Activated CD4-positive, alpha-beta T cell treated with anti-CD3 and anti-CD28 coated beads for 4 hours (primary cell): Measurements from ENCODE around the gene RASGRP4.
"Not testable (repeated sequence)": the region's sequence is repeated elsewhere in the genome, so short reads cannot be mapped to it uniquely, and the experiment has no call there.

ENCODE experiments used
- DNase-seq, 2 donors: peaks; one replicate each; pipeline ENCODE4 v3.0.0-alpha.2; 2020

Gene RASGRP4

DNA sequence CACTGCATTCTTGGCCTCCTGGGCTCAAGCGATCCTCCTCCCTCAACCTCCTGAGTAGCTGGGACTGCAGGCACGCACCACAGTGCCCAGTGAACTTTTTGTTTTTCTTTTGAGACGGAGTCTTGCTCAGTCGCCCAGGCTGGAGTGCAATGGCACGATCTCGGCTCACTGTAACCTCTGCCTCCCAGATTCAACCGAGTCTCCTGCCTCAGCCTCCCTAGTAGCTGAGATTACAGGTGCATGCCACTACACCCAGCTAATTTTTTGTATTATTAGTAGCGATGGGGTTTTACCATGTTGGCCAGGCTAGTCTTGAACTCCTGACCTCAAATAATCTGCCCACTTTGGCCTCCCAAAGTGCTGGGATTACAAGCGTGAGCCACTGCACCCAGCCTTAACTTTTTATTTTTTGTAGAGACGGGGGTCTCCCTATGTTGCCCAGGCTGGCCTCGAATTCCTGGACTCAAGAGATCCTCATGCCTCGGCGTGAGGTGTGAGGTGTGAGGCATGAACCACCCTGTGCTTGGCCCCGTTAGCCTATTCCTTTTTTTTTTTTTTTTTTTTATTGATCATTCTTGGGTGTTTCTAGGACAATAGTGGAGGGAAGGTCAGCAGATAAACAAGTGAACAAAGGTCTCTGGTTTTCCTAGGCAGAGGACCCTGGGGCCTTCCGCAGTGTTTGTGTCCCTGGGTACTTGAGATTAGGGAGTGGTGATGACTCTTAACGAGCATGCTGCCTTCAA, 62.9 kb downstream of the RASGRP4 start:
- not testable (repeated sequence) for DNase-seq

DNA sequence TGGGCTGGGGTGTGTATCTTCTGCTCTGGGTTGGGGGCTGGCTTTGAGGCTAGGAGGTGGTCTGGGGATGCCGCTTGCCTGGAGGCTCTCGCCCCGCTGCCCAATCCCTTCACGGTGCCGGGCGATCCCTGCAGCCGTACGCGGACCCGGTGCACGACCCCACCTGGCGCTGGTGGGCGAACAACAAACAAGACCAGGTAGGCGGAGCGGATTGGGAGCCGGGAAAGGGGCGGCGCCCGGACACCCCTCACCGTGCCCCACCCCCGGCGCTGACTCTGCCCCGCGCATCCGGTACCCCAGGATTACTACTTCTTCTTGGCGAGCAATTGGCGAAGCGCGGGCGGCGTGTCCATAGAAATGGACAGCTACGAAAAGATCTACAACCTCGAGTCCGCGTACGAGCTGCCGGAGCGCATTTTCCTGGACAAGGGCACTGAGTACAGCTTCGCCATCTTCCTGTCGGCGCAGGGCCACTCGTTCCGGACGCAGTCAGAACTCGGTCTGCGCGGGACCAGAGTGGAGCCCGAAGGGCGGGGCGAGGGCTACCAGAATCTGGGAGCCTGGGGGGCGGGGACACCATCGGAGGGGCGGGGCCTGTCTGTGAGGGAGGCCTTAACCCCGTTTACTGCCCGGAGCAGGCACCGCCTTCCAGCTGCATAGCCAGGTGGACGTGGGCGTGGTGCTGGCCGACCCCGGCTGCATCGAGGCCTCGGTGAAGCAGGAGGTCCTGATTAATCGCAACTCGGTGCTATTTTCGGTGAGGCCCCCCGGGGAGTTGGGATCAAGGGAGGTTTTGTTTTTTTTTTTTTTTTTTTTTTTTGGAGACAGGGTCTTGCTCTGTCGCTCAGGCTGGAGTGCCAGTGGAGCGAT, 63.7 kb downstream of the RASGRP4 start:
- peak; percentile 64 to 67 for DNase-seq

DNA sequence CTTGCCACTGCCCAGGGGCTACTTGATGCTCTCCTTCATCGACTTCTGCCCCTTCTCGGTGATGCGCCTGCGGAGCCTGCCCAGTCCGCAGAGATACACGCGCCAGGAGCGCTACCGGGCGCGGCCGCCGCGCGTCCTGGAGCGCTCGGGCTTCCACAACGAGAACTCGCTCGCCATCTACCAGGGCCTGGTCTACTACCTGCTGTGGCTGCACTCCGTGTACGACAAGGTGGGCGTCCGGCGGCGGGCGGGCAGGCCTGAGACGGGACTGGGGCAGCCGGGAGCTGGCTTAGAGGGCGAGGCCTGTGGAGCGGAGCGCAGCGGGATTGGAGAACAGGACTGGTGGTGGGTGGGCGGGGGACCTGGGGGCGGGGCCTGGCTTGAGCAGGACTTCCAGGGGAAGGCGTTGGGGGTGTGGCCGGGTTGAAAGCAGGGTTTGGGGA, 64.4 kb downstream of the RASGRP4 start:
- peak; percentile 54 to 63 for DNase-seq

DNA sequence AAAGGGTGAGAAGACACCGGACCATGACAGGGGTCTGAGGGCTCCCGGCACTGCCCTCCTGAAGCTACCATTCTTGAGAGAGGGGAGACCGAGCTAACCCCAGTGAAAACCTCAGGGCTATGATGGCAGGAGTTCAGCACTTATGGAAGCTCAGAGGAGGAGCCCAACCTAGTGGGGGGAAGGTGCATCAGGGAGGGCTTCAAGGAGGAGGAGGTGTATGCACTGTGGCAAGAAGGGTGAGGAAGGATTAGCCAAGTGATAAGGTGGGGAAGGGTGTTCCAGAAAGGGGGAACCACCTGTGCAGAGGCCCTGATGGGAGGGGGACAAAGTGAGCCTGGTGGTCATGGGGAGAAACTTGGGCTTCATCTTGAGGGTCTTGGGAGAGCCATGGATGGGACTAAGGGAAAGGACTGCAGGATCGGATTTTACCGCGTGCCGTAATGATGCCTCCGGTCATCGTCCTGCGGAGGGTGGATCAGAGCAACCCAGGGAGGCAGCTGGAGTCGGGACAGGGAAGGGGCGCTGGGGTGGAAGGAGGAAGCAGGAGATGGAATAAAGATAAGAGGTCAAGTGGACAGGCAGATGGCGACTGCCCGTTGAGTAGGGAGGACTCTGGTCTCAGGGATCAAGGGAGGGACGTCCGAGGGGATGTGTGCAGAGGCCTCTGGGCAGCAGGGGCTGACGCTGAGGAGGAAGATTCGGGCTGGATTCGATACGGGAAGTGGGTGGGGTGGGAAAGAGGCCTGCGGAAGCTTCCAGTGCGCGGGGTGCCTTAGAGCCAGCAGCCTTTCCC, 65.0 kb downstream of the RASGRP4 start:
- DNase-seq: no peak

DNA sequence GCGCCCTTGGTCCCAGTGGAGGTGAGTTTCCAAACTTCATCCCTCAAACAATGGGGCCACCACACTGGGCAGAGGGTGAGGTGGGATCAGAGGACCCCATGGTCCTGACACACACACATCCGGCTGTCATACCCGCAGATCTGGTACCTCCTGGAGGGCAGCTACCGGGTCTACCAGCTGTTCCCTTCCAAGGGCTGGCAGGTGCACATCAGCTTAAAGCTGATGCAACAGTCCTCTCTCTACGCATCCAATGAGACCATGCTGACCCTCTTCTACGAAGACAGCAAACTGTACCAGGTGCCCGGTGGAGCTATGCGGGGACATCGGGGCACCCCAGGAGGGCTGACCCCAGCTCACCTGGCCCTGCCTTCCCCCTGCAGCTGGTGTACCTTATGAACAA, 65.7 kb downstream of the RASGRP4 start:
- DNase-seq: no peak

DNA sequence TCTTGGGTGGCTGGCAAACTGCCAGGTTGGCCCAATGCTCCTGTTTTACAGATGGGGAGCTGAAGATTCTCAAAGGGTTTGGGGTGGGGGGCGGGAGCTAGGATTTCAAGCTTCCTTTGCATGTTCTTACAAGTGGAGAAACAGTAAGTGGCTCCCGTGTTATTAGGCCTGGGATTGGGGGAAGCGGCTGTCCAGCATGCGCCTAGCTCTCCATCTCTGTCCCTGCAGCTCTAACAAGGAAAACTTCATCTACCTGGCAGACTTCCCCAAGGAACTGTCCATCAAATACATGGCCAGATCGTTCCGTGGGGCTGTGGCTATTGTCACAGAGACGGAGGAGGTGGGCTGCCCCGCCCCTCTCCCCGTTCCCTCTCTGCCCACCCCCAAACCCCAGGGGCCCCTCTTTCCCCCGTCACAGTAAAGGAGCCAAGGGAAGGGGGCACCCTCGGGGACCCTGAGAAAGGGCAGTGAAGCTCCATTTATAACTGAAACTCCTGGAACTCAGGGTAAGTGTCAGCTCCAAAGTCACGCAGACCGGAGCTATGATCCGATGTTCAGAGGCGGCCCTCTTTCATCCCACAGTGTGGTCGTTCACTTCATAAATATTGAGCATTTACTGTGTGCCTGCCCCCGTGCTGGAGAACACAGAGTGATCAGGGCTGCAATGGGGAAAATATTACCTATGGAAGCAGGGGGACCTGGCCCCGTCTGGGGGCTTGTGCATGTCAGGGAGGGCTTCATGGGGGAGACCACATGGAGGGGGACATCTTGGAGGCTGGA, 66.6 kb downstream of the RASGRP4 start:
- DNase-seq: no peak
